Activated CD8-positive, alpha-beta T cell treated with anti-CD3 and anti-CD28 coated beads, Interleukin-2, amount 10 ng/mL, durations not matched to agents 7 days and 5 days (primary cell): ENCODE data around the gene BRSK2. TPM values are rescaled to one million over a fixed set of nuclear protein-coding genes. Genes with fewer than 3 reads are reported as not detected.
"Not testable (repeated sequence)": the region's sequence is repeated elsewhere in the genome, so short reads cannot be mapped to it uniquely, and the experiment has no call there.

ENCODE experiments used
- ATAC-seq: fragments of 150-1000 bp; cut with Tn5 transposase; one replicate; pipeline ENCODE4 v1.10.0; 2021; ENCODE audit warnings: moderate library complexity
- CTCF ChIA-PET: fragments of 350-600 bp; sonication (Branson Sonifier 250); formaldehyde crosslinking; loops from one replicate; lab custom pipeline; 2021; ENCODE audit warnings: antibody characterized with exemption; lab: Charles Lee
- POLR2A ChIA-PET: fragments of 350-600 bp; sonication (Branson Sonifier 250); formaldehyde crosslinking; loops from one replicate; lab custom pipeline; 2021; ENCODE audit warnings: antibody characterized with exemption; lab: Charles Lee
- DNase-seq: peaks from one replicate; pipeline ENCODE4 v3.0.0-alpha.2; 2020
- H3K27ac Mint-ChIP-seq: one replicate; pipeline ENCODE4 v1.8.0; 2021; ENCODE audit warnings: mild to moderate bottlenecking, mixed read lengths
- H3K27me3 Mint-ChIP-seq: one replicate; pipeline ENCODE4 v1.8.0; 2021; ENCODE audit warnings: low read depth, mixed read lengths
- H3K36me3 Mint-ChIP-seq: one replicate; pipeline ENCODE4 v1.8.0; 2021; ENCODE audit warnings: low read depth, mixed read lengths
- H3K4me1 Mint-ChIP-seq: one replicate; pipeline ENCODE4 v1.8.0; 2021; ENCODE audit warnings: low read depth, mixed read lengths
- H3K4me3 Mint-ChIP-seq: one replicate; pipeline ENCODE4 v1.8.0; 2021; ENCODE audit warnings: mild to moderate bottlenecking, mixed read lengths
- H3K9me3 Mint-ChIP-seq: one replicate; pipeline ENCODE4 v1.8.0; 2022; ENCODE audit warnings: mixed read lengths; ENCODE audit not compliant: insufficient read depth
- total RNA-seq, 2 experiments: library from RNA; stranded (reverse); gene quantifications; one replicate each; pipeline ENCODE4 v1.2.3, GENCODE V29; 2021

The BRSK2 gene
- total RNA-seq: under 1 TPM in 1 of 2 experiments, not detected in 1; 0.39 TPM

DNA sequence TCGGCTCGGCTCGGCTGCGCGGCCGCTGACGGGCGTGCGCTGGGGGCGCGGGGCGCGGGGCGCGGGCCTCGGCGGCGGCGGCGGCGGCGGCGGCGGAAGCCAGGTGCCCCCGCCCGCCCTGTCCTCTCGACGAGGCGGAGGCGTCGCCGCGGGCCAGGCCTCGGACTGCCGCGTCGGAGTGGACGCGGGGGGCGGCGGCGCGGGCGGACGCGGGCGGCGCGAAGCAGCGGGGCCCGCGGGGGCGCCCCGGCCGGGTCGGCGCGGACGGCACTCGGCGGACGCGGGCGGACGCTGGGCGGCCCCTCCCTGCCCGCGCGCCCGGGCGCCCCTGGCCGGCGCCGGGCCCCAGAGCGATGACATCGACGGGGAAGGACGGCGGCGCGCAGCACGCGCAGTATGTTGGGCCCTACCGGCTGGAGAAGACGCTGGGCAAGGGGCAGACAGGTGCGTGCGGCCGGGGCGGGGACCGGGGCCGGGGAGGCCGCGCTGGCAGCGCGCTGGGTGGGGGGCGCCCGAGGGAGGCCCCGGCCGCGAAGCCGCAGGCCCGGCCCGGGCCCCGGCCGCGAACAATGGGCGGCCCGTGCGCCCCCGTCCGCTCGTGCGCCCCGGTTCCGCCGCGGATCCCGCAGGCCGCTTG lies at the start of gene BRSK2:
TSS of gene BRSK2 (plus strand) at position 3 of the 637 bp plus-strand sequence. CDS start at position 354, 351 bp downstream.
- Mint-ChIP-seq H3K4me1 (peaks cover 11% of the 10 kb centered on the region), H3K36me3 (no peaks in the 10 kb centered on the region), H3K27ac (no peak within 1 kb of the TSS), H3K9me3 (no peaks in the 10 kb centered on the region), H3K4me3 (peak within 1 kb of the TSS; percentile 42), H3K27me3 (peaks cover 32% of the 10 kb centered on the region)
- POLR2A ChIA-PET: no interaction called here
- DNase-seq (no peak), ATAC-seq (no peak)
- CTCF ChIA-PET: interaction anchor here (1.1 kb wide), 1 partner anchor 116 kb away, joined by 3 read pairs; no protein-coding TSS in a partner anchor

DNA sequence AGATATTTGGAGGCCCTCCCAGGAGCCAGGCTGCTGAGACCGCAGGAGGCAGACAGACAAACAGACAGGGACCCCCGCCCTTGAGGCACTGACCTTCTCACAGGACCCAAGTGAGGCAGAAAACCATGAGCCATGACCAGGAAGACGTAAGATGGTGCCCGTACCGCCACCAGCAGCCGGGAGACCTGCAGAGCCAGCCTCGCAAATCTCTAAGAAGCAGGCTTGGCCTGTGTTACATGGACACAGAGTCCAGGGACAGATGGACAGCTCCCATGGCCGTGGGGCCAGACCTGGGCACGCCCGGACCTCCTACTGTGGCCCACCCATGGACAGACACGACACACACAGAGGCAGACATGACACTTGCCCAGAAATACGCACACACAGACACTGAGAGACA lies 49.6 kb upstream of the BRSK2 start:
- Mint-ChIP-seq H3K27me3 (peaks cover 9% of the 10 kb centered on the region), H3K27ac (no peak overlapping the region), H3K9me3 (no peaks in the 10 kb centered on the region), H3K4me1 (peaks cover 21% of the 10 kb centered on the region), H3K36me3 (peaks cover 3% of the 10 kb centered on the region), H3K4me3 (no peak overlapping the region)
- ChIA-PET POLR2A (no interaction called here), CTCF (no interaction called here)
- DNase-seq (no peak), ATAC-seq (no peak)

GRCh38 chr11:1341226-1341625 lies 48.5 kb upstream of the BRSK2 start:
- H3K27me3 Mint-ChIP-seq, CTCF ChIA-PET, POLR2A ChIA-PET, DNase-seq, H3K9me3 Mint-ChIP-seq, H3K27ac Mint-ChIP-seq, H3K4me3 Mint-ChIP-seq, H3K36me3 Mint-ChIP-seq, ATAC-seq: not testable (repeated sequence)
- peaks cover 23% of the 10 kb centered on the region for H3K4me1 Mint-ChIP-seq

DNA sequence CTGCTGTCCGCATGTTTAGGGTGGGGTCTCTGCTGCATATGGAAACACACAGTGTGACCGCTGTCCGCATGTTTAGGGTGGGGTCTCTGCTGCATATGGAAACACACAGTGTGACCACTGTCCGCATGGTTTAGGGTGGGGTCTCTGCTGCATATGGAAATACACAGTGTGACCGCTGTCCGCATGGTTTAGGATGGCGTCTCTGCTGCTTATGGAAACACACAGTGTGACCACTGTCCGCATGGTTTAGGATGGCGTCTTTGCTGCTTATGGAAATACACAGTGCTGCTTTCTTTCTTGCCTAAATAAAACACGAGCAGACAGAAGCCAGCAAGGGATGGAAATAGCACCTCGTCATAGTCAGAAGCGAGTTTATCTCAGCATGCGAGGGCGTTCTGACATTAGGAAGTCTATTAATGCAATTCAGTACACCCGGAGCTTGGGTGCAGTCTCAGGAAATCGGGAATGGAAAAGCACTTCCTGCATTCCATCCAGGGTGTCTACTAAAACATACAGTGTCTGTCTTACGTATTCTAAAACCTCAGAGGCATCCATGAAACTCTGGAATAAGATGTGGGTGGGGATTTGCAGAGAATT lies 47.7 kb upstream of the BRSK2 start:
- no peaks in the 10 kb centered on the region for H3K9me3 Mint-ChIP-seq
- POLR2A ChIA-PET: no interaction called here
- no peaks in the 10 kb centered on the region for H3K36me3 Mint-ChIP-seq
- peaks cover 9% of the 10 kb centered on the region for H3K27me3 Mint-ChIP-seq
- no peak overlapping the region for H3K27ac Mint-ChIP-seq
- peaks cover 23% of the 10 kb centered on the region for H3K4me1 Mint-ChIP-seq
- ATAC-seq (no peak), DNase-seq (no peak)
- CTCF ChIA-PET: no interaction called here
- no peak overlapping the region for H3K4me3 Mint-ChIP-seq

- Mint-ChIP-seq H3K27ac (no peak overlapping the region), H3K4me1 (peaks cover 20% of the 10 kb centered on the region), H3K27me3 (peaks cover 6% of the 10 kb centered on the region), H3K4me3 (no peak overlapping the region), H3K9me3 (no peaks in the 10 kb centered on the region), H3K36me3 (no peaks in the 10 kb centered on the region)
- ChIA-PET CTCF (no interaction called here), POLR2A (no interaction called here)
- ATAC-seq (no peak), DNase-seq (no peak)
Measured at GRCh38 chr11:1342946-1343345, 46.8 kb upstream of the BRSK2 start.

GRCh38 chr11:1343391-1344055 lies 46.2 kb upstream of the BRSK2 start:
- peak overlapping the region; percentile 47 for H3K27ac Mint-ChIP-seq
- peaks cover 20% of the 10 kb centered on the region for H3K4me1 Mint-ChIP-seq
- POLR2A ChIA-PET: no interaction called here
- CTCF ChIA-PET: no interaction called here
- no peak overlapping the region for H3K4me3 Mint-ChIP-seq
- peaks cover under 1% of the 10 kb centered on the region for H3K27me3 Mint-ChIP-seq
- DNase-seq: no peak
- no peak for ATAC-seq
- H3K9me3 Mint-ChIP-seq: no peaks in the 10 kb centered on the region
- no peaks in the 10 kb centered on the region for H3K36me3 Mint-ChIP-seq

GRCh38 chr11:1344056-1344635 lies 45.6 kb upstream of the BRSK2 start:
- Mint-ChIP-seq H3K27ac (no peak overlapping the region), H3K4me1 (peaks cover 20% of the 10 kb centered on the region), H3K27me3 (no peaks in the 10 kb centered on the region), H3K4me3 (no peak overlapping the region), H3K9me3 (no peaks in the 10 kb centered on the region), H3K36me3 (no peaks in the 10 kb centered on the region)
- DNase-seq (no peak), ATAC-seq (no peak)
- ChIA-PET CTCF (no interaction called here), POLR2A (no interaction called here)

DNA sequence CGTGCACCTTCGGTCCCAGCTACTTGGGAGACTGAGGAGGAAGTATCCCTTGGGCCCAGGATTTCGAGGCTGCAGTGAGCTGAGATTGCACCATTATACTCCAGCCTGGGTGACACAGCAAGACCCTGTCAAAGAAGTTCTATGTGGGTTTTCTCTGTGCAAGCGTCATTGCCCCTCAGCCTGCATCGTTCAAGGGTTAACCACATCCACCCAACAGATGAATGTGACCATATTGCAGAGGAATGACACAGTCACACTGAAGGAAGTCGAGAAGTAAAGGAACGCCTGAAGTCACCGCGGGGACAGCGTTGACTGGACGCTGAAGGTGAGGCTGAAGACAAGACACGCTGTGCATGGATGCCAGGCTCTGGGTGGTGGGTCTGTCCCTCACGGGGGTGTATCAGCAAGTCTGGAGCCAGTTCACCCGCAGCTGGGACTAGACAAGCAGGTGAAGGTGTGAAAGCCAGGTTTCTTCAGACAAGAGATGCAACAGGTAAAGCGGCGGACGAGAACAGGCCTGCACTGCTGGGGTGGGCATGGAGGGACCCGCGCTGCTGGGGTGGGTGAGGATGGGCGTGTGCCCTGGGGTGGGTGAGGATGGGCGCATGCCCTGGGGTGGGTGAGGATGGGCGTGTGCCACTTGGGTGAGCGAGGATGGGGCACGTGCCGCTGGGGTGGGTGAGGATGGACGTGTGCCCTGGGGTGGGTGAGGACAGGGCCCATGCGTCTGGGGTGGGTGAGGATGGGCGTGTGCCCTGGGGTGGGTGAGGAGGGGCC lies 43.8 kb upstream of the BRSK2 start:
- no peaks in the 10 kb centered on the region for H3K36me3 Mint-ChIP-seq
- no peaks in the 10 kb centered on the region for H3K27me3 Mint-ChIP-seq
- no peak overlapping the region for H3K4me3 Mint-ChIP-seq
- H3K9me3 Mint-ChIP-seq: no peaks in the 10 kb centered on the region
- H3K4me1 Mint-ChIP-seq: peaks cover 20% of the 10 kb centered on the region
- CTCF ChIA-PET: no interaction called here
- DNase-seq (peak; percentile 65), ATAC-seq (peak; percentile 74)
- POLR2A ChIA-PET: no interaction called here
- H3K27ac Mint-ChIP-seq: peak overlapping the region; percentile 48

GRCh38 chr11:1346669-1347390 lies 42.9 kb upstream of the BRSK2 start:
- H3K27me3 Mint-ChIP-seq: no peaks in the 10 kb centered on the region
- ChIA-PET CTCF (no interaction called here), POLR2A (interaction anchor here (1.0 kb wide), 1 partner anchor 38 kb away, joined by 3 read pairs; the partner anchor contains the start of gene TOLLIP)
- ATAC-seq (no peak), DNase-seq (no peak)
- H3K4me3 Mint-ChIP-seq: no peak overlapping the region
- peaks cover 20% of the 10 kb centered on the region for H3K4me1 Mint-ChIP-seq
- no peak overlapping the region for H3K27ac Mint-ChIP-seq
- no peaks in the 10 kb centered on the region for H3K36me3 Mint-ChIP-seq
- H3K9me3 Mint-ChIP-seq: no peaks in the 10 kb centered on the region

DNA sequence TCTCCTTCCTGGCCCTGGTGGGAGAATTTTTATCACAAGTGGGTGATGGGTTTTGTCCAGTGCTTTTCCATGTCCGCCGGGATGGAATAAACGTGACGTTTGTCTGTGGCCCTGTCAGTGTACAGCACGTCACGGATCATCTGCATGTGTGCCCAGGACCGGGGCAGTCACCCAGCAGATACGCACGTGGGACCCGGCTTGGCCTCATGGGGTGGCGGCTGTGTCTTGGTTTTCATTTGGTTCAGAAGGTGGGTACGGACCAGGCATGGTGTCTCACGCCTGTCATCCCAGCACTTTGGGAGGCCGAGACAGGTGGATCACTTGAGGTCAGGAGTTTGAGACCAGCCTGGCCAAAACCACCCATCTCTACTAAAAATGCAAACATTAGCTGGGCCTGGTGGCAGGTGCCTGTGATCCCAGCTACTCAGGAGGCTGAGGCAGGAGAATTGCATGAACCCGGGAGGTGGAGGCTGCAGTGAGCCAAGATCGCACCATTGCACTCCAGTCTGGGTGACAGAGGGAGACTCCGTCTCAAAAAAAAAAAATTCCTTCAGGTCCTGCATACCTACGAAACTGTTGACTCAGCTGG lies 42.2 kb upstream of the BRSK2 start:
- ATAC-seq, H3K9me3 Mint-ChIP-seq, H3K4me3 Mint-ChIP-seq, CTCF ChIA-PET, H3K36me3 Mint-ChIP-seq, DNase-seq, H3K27ac Mint-ChIP-seq, H3K27me3 Mint-ChIP-seq: not testable (repeated sequence)
- peaks cover 20% of the 10 kb centered on the region for H3K4me1 Mint-ChIP-seq
- POLR2A ChIA-PET: interaction anchor here (1.0 kb wide), 1 partner anchor 38 kb away, joined by 3 read pairs; the partner anchor contains the start of gene TOLLIP
